ENCODE measurements around the gene MPHOSPH9. TPM values are rescaled to one million over a fixed set of nuclear protein-coding genes. Genes with fewer than 3 reads are reported as not detected.
"Not testable (repeated sequence)": the region's sequence is repeated elsewhere in the genome, so short reads cannot be mapped to it uniquely, and the experiment has no call there.

Gene MPHOSPH9
- total and polyA plus RNA-seq, 7 donors = 4.2 to 47.6 (median 17.4) TPM

GRCh38 chr12:123254853-123255446 is 22.0 kb upstream of the MPHOSPH9 start:
- no peaks in the 10 kb centered on the region for H3K27me3 ChIP-seq
- H3K36me3 ChIP-seq = peaks cover 7 to 63% (median 35%) of the 10 kb centered on the region in 4 donors
- no peak overlapping the region for H3K4me3 ChIP-seq
- intact Hi-C loops (cut with DNase I) = no loop called here
- WGBS, 2 donors = 80 to 81% methylated on average over 5 of the region's 5 CpGs
- no peak overlapping the region for H3K27ac ChIP-seq
- DNase-seq = no peak
- H3K4me1 ChIP-seq = peaks cover 0 to 43% (median 25%) of the 10 kb centered on the region in 4 donors
- H3K9me3 ChIP-seq = no peaks in the 10 kb centered on the region
- TF ChIP-seq EP300 (IDR thresholded peaks at IDR 0.05) = no peak
- TF ChIP-seq POLR2A (IDR thresholded peaks at IDR 0.05) = no peak
- TF ChIP-seq POLR2AphosphoS5 (IDR thresholded peaks at IDR 0.05) = no peak
- TF ChIP-seq CTCF (IDR thresholded peaks at IDR 0.05) = no peak

DNA sequence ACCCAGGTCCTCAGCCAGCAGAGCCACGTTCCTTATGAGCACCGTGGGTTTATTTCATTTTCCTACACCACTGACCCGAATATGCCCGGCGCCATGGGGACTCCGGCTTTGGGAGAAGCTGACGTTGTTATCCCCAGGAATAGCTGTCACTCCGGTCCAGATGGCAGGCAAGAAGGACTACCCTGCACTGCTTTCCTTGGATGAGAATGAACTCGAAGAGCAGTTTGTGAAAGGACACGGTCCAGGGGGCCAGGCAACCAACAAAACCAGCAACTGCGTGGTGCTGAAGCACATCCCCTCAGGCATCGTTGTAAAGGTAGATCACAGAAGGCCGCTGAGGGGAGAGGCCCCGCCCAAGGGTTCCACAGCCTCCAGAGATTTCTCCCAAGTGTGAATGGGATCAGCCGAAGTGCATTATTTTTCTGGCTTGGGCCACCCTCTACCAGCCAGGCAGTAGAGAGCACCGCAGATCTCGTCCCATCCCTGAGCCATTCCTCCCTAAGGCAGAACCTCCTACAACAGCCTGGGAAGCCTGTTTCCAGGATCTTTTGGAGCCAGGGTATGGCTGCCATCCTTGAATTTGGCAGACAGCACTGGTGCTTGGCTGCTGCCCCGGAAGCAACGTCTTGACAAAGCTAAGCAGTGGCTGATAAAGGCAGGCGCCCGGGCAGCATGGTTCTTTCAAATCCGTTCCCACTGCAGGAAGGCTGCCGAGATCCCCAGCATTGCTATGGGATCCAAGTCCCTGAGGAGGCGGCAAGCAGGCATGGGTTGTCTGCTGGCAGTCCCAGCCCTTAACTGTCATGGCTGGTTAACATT is 20.9 kb upstream of the MPHOSPH9 start:
- 89 to 92% methylated on average over 24 of the region's 24 CpGs for WGBS, 2 donors
- H3K4me1 ChIP-seq = peaks cover 0 to 43% (median 25%) of the 10 kb centered on the region in 4 donors
- H3K36me3 ChIP-seq = peaks cover 7 to 53% (median 30%) of the 10 kb centered on the region in 4 donors
- peak overlapping the region in 3 of 4 donors; percentile 15 to 51 (median 42) for H3K27ac ChIP-seq
- H3K9me3 ChIP-seq = no peaks in the 10 kb centered on the region
- H3K27me3 ChIP-seq = no peaks in the 10 kb centered on the region
- DNase-seq = no peak
- no peak for TF ChIP-seq CTCF (IDR thresholded peaks at IDR 0.05)
- intact Hi-C loops (cut with DNase I) = no loop called here
- no peak overlapping the region for H3K4me3 ChIP-seq

- not testable (repeated sequence) for DNase-seq
These were observed 19.4 kb upstream of the MPHOSPH9 start for GRCh38 chr12:123252365-123252764.

GRCh38 chr12:123251403-123252076 is 18.6 kb upstream of the MPHOSPH9 start:
- WGBS, 2 donors = 51 to 90% methylated on average over 8 of the region's 8 CpGs
- H3K27ac ChIP-seq = no peak overlapping the region

More at GRCh38 chr12:123252365-123252764, 19.4 kb upstream of the MPHOSPH9 start:
- Histone ChIP-seq H3K36me3 (peaks cover 7 to 38% (median 19%) of the 10 kb centered on the region in 4 donors), H3K4me1 (peaks cover 0 to 48% (median 25%) of the 10 kb centered on the region in 4 donors)
- H3K27ac ChIP-seq; H3K4me3 ChIP-seq; intact Hi-C loops (cut with DNase I); H3K27me3 ChIP-seq; H3K9me3 ChIP-seq: not testable (repeated sequence)
- 62 to 75% methylated on average over 9 of the region's 9 CpGs for WGBS, 2 donors

More at GRCh38 chr12:123251403-123252076, 18.6 kb upstream of the MPHOSPH9 start:
- DNase-seq = no peak
- Histone ChIP-seq H3K36me3 (peaks cover 5 to 30% (median 13%) of the 10 kb centered on the region in 4 donors), H3K9me3 (no peaks in the 10 kb centered on the region), H3K27me3 (no peaks in the 10 kb centered on the region), H3K4me1 (peaks cover 0 to 48% (median 25%) of the 10 kb centered on the region in 4 donors), H3K4me3 (no peak overlapping the region)
- intact Hi-C loops (cut with DNase I) = no loop called here
- no peak for TF ChIP-seq POLR2A (IDR thresholded peaks at IDR 0.05)
- TF ChIP-seq EP300 (IDR thresholded peaks at IDR 0.05) = no peak
- no peak for TF ChIP-seq POLR2AphosphoS5 (IDR thresholded peaks at IDR 0.05)
- no peak for TF ChIP-seq CTCF (IDR thresholded peaks at IDR 0.05)

All from sigmoid colon (tissue), 7 donors.